Measurements from ENCODE around the gene RAB7A. TPM values are rescaled to one million over a fixed set of nuclear protein-coding genes. Genes with fewer than 3 reads are reported as not detected.

The RAB7A gene
- polyA plus RNA-seq (ENCODE audit: insufficient read length in 12 of 12): 100 to 1,000 TPM in 11 of 12 donors, not detected in 1; 133 to 273 (median 151) TPM
- long read RNA-seq, donor 1, transcript RAB7A-201 (6 exons, 2,244 nt): major isoform, 92 of 161 reads
- long read RNA-seq, donor 1, partial matches to known transcripts: 65 of 161 reads
- long read RNA-seq, donor 1, other reads (novel, unspliced or antisense): 0 of 161 reads
- long read RNA-seq, donor 2, transcript RAB7A-201 (6 exons, 2,244 nt): major isoform, 84 of 115 reads
- long read RNA-seq, donor 2, partial matches to known transcripts: 22 of 115 reads
- long read RNA-seq, donor 2, other reads (novel, unspliced or antisense): 6 of 115 reads
- long read RNA-seq, donor 3, transcript RAB7A-201 (6 exons, 2,244 nt): major isoform, 33 of 65 reads
- long read RNA-seq, donor 3, partial matches to known transcripts: 26 of 65 reads
- long read RNA-seq, donor 3, other reads (novel, unspliced or antisense): 5 of 65 reads
- long read RNA-seq, donor 4, transcript RAB7A-201 (6 exons, 2,244 nt): major isoform, 24 of 26 reads
- long read RNA-seq, donor 4, partial matches to known transcripts: 0 of 26 reads
- long read RNA-seq, donor 4, other reads (novel, unspliced or antisense): 0 of 26 reads
- long read RNA-seq, donor 5, transcript RAB7A-201 (6 exons, 2,244 nt): major isoform, 93 of 146 reads
- long read RNA-seq, donor 5, partial matches to known transcripts: 51 of 146 reads
- long read RNA-seq, donor 5, other reads (novel, unspliced or antisense): 0 of 146 reads
- long read RNA-seq, donor 6, transcript RAB7A-201 (6 exons, 2,244 nt): major isoform, 36 of 38 reads
- long read RNA-seq, donor 6, partial matches to known transcripts: 0 of 38 reads
- long read RNA-seq, donor 6, other reads (novel, unspliced or antisense): 0 of 38 reads
- long read RNA-seq, donor 7, transcript RAB7A-201 (6 exons, 2,244 nt): major isoform, 27 of 43 reads
- long read RNA-seq, donor 7, partial matches to known transcripts: 14 of 43 reads
- long read RNA-seq, donor 7, other reads (novel, unspliced or antisense): 0 of 43 reads
- long read RNA-seq, donor 8, transcript RAB7A-201 (6 exons, 2,244 nt): major isoform, 60 of 141 reads
- long read RNA-seq, donor 8, partial matches to known transcripts: 74 of 141 reads
- long read RNA-seq, donor 8, other reads (novel, unspliced or antisense): 7 of 141 reads
- long read RNA-seq, donor 9, transcript RAB7A-201 (6 exons, 2,244 nt): major isoform, 37 of 89 reads
- long read RNA-seq, donor 9, partial matches to known transcripts: 51 of 89 reads
- long read RNA-seq, donor 9, other reads (novel, unspliced or antisense): 0 of 89 reads
- long read RNA-seq, donor 10, transcript RAB7A-201 (6 exons, 2,244 nt): major isoform, 68 of 120 reads
- long read RNA-seq, donor 10, partial matches to known transcripts: 47 of 120 reads
- long read RNA-seq, donor 10, other reads (novel, unspliced or antisense): 5 of 120 reads
- long read RNA-seq, donor 11, transcript RAB7A-201 (6 exons, 2,244 nt): major isoform, 60 of 146 reads
- long read RNA-seq, donor 11, partial matches to known transcripts: 84 of 146 reads
- long read RNA-seq, donor 11, other reads (novel, unspliced or antisense): 0 of 146 reads

GRCh38 chr3:128726023-128727016, at the start of gene RAB7A:
TSS of gene RAB7A (plus strand) at chr3:128726183. CDS start at chr3:128795368, 69,185 bp downstream.
- peak; percentile 98 for DNase-seq

GRCh38 chr3:128679338-128679737, 46.6 kb upstream of the RAB7A start:
- no peak for DNase-seq

- DNase-seq: peak; percentile 98
Observed at GRCh38 chr3:128680603-128681368, 45.2 kb upstream of the RAB7A start.

- DNase-seq: no peak
Observed at GRCh38 chr3:128681369-128681829, 44.6 kb upstream of the RAB7A start.

- DNase-seq: no peak
Observed at GRCh38 chr3:128683957-128684356, 42.0 kb upstream of the RAB7A start.

GRCh38 chr3:128684986-128685726, 40.8 kb upstream of the RAB7A start:
- no peak for DNase-seq

- DNase-seq: no peak
Observed at GRCh38 chr3:128686465-128686864, 39.5 kb upstream of the RAB7A start.

- DNase-seq: no peak
Observed at GRCh38 chr3:128689060-128689459, 36.9 kb upstream of the RAB7A start.

- DNase-seq: no peak
Observed at GRCh38 chr3:128693696-128694095, 32.3 kb upstream of the RAB7A start.

- no peak for DNase-seq
Observed at GRCh38 chr3:128697341-128697740, 28.6 kb upstream of the RAB7A start.

GRCh38 chr3:128698211-128699047, 27.6 kb upstream of the RAB7A start:
- DNase-seq: peak; percentile 39

GRCh38 chr3:128701342-128702212, 24.4 kb upstream of the RAB7A start:
- no peak for DNase-seq

- no peak for DNase-seq
Observed at GRCh38 chr3:128702391-128702790, 23.6 kb upstream of the RAB7A start.

- DNase-seq: no peak
Observed at GRCh38 chr3:128703561-128703960, 22.4 kb upstream of the RAB7A start.

GRCh38 chr3:128706086-128706615, 19.8 kb upstream of the RAB7A start:
- DNase-seq: no peak
